Ishikawa (cell line): Measurements from ENCODE around the gene DUSP22.

Experiments used
- CEBPB ChIP-seq: IDR thresholded peaks from 2 replicates; pipeline ENCODE4 v1.6.1; 2012
- CREB1 ChIP-seq: IDR thresholded peaks from 2 replicates; pipeline ENCODE4 v1.6.1; 2012; ENCODE audit warnings: low read depth
- EGR1 ChIP-seq: IDR thresholded peaks from 2 replicates; pipeline ENCODE4 v1.6.1; 2012
- EP300 ChIP-seq: IDR thresholded peaks from 2 replicates; pipeline ENCODE4 v1.6.1; 2012; ENCODE audit warnings: borderline replicate concordance
- FOXM1 ChIP-seq: IDR thresholded peaks from 2 replicates; pipeline ENCODE4 v1.6.1; 2012; ENCODE audit warnings: low read depth, borderline replicate concordance
- MAX ChIP-seq: IDR thresholded peaks from 2 replicates; pipeline ENCODE4 v1.6.1; 2012
- NFIC ChIP-seq: IDR thresholded peaks from 2 replicates; pipeline ENCODE4 v1.6.1; 2012
- RAD21 ChIP-seq: IDR thresholded peaks from 2 replicates; pipeline ENCODE4 v1.6.1; 2012; ENCODE audit warnings: low read depth
- TAF1 ChIP-seq: IDR thresholded peaks from 2 replicates; pipeline ENCODE4 v1.6.1; 2012; ENCODE audit warnings: low read depth, mild to moderate bottlenecking
- TCF12 ChIP-seq: IDR thresholded peaks from 2 replicates; pipeline ENCODE4 v1.6.1; 2012; ENCODE audit warnings: low read depth
- TEAD4 ChIP-seq: IDR thresholded peaks from 2 replicates; pipeline ENCODE4 v1.6.1; 2012
- YY1 ChIP-seq: IDR thresholded peaks from 2 replicates; pipeline ENCODE4 v1.6.1; 2012; ENCODE audit warnings: low read depth
- ZBTB7A ChIP-seq: IDR thresholded peaks from 2 replicates; pipeline ENCODE4 v1.6.1; 2012; ENCODE audit warnings: low read depth
- TF ChIP-seq, protein P1 (sequence below): IDR thresholded peaks from 2 replicates; pipeline ENCODE4 v1.6.1; 2012; ENCODE audit warnings: low read depth, mild to moderate bottlenecking
- TF ChIP-seq, protein P2 (sequence below): IDR thresholded peaks from 2 replicates; pipeline ENCODE4 v1.6.1; 2012

Gene DUSP22

GRCh38 chr6:389622-390021 lies 97.3 kb downstream of the DUSP22 start:
- TF ChIP-seq MAX = no peak
- no peak for TF ChIP-seq CEBPB
- TF ChIP-seq EGR1 = no peak

DNA sequence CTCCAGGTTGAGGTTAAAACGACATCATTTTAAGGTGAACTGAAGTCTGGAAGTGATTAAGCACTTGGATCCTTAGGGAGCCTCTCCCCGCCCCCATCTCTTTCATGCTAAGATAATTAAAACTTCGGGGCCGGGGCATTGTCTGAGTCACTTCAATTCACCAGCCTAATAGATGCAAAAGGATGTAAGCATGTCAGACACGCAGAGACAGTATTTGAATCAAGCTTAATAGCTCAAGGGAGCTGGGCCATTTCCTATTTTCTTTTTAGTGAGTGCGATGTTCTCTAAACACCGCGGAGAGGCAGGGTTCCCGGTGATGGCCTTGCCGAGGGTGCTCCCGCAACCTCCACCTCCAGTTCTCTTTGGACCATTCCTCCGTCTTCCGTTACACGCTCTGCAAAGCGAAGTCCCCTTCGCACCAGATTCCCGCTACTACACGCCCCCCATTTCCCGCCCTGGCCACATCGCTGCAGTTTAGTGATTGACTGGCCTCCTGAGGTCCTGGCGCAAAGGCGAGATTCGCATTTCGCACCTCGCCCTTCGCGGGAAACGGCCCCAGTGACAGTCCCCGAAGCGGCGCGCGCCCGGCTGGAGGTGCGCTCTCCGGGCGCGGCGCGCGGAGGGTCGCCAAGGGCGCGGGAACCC lies 98.7 kb downstream of the DUSP22 start:
- TF ChIP-seq FOXM1 (no peak), CEBPB (no peak), EP300 (no peak), YY1 (no peak), TAF1 (no peak)
- TF ChIP-seq, protein P1, sequence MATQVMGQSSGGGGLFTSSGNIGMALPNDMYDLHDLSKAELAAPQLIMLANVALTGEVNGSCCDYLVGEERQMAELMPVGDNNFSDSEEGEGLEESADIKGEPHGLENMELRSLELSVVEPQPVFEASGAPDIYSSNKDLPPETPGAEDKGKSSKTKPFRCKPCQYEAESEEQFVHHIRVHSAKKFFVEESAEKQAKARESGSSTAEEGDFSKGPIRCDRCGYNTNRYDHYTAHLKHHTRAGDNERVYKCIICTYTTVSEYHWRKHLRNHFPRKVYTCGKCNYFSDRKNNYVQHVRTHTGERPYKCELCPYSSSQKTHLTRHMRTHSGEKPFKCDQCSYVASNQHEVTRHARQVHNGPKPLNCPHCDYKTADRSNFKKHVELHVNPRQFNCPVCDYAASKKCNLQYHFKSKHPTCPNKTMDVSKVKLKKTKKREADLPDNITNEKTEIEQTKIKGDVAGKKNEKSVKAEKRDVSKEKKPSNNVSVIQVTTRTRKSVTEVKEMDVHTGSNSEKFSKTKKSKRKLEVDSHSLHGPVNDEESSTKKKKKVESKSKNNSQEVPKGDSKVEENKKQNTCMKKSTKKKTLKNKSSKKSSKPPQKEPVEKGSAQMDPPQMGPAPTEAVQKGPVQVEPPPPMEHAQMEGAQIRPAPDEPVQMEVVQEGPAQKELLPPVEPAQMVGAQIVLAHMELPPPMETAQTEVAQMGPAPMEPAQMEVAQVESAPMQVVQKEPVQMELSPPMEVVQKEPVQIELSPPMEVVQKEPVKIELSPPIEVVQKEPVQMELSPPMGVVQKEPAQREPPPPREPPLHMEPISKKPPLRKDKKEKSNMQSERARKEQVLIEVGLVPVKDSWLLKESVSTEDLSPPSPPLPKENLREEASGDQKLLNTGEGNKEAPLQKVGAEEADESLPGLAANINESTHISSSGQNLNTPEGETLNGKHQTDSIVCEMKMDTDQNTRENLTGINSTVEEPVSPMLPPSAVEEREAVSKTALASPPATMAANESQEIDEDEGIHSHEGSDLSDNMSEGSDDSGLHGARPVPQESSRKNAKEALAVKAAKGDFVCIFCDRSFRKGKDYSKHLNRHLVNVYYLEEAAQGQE = no peak
- TF ChIP-seq, protein P2, sequence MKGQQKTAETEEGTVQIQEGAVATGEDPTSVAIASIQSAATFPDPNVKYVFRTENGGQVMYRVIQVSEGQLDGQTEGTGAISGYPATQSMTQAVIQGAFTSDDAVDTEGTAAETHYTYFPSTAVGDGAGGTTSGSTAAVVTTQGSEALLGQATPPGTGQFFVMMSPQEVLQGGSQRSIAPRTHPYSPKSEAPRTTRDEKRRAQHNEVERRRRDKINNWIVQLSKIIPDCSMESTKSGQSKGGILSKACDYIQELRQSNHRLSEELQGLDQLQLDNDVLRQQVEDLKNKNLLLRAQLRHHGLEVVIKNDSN = no peak

GRCh38 chr6:391559-392440 lies 99.5 kb downstream of the DUSP22 start, which contains the start of gene IRF4:
Gene IRF4, plus strand, starts transcription at chr6:391752. Its CDS starts 1,401 bp downstream, at chr6:393153.
- TF ChIP-seq MAX (no peak), TCF12 (no peak), EGR1 (no peak), EP300 (no peak), YY1 (no peak), NFIC (no peak), RAD21 (no peak), TEAD4 (no peak)
- TF ChIP-seq, protein P2 = no peak

GRCh38 chr6:392441-393390 lies 100.4 kb downstream of the DUSP22 start:
- TF ChIP-seq FOXM1 = no peak
- TF ChIP-seq CREB1 = no peak
- no peak for TF ChIP-seq EGR1
- TF ChIP-seq, protein P2 = no peak
- TF ChIP-seq MAX = no peak
- TF ChIP-seq YY1 = no peak
- TF ChIP-seq ZBTB7A = no peak
- TF ChIP-seq TEAD4 = no peak
- TF ChIP-seq, protein P1 = no peak
- no peak for TF ChIP-seq TAF1
- TF ChIP-seq NFIC = no peak
- TF ChIP-seq TCF12 = no peak
- TF ChIP-seq EP300 = no peak
- no peak for TF ChIP-seq RAD21
- no peak for TF ChIP-seq CEBPB
